ENCODE measurements around the gene OLFM1.

DNA sequence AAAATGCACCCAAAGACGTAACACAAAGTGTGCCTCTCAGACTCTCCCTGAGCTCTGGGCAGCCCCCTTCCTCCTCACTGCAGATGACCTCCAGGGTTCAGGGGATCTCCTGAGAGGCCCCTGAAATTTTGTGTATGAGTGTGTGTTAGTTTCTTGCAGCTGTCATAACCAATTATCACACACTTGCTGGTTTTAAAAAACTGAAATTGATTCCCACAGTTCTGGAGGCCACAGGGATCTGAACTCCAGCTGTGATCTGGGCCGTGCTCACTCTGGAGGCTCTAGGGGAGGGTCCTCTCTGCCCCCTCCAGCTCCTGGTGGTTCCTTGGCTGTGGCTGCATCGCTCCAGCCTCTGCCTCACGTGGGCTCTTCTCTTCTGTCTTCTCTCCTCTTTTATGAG is 58.8 kb downstream of the OLFM1 start:
- TF ChIP-seq, protein P1, sequence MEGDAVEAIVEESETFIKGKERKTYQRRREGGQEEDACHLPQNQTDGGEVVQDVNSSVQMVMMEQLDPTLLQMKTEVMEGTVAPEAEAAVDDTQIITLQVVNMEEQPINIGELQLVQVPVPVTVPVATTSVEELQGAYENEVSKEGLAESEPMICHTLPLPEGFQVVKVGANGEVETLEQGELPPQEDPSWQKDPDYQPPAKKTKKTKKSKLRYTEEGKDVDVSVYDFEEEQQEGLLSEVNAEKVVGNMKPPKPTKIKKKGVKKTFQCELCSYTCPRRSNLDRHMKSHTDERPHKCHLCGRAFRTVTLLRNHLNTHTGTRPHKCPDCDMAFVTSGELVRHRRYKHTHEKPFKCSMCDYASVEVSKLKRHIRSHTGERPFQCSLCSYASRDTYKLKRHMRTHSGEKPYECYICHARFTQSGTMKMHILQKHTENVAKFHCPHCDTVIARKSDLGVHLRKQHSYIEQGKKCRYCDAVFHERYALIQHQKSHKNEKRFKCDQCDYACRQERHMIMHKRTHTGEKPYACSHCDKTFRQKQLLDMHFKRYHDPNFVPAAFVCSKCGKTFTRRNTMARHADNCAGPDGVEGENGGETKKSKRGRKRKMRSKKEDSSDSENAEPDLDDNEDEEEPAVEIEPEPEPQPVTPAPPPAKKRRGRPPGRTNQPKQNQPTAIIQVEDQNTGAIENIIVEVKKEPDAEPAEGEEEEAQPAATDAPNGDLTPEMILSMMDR (IDR thresholded peaks at IDR 0.05; ENCODE audit: low read depth, low read length, missing input control): no peak
- TF ChIP-seq SP1 (IDR thresholded peaks at IDR 0.05): no peak

All from liver (tissue), 3 donors.